Nephron (organoid): ENCODE measurements around the gene POLD4.

Experiments
- H3K27ac Mint-ChIP-seq, 3 experiments: 2 replicates each; pipeline ENCODE4 v1.8.0; 2020; ENCODE audit warnings: mixed read lengths in 3 of 3, mild to moderate bottlenecking in 2 of 3, moderate library complexity in 1 of 3
- H3K27me3 Mint-ChIP-seq: 2 replicates; pipeline ENCODE4 v1.8.0; 2021; ENCODE audit warnings: low read depth, mild to moderate bottlenecking, moderate library complexity, mixed read lengths
- H3K36me3 Mint-ChIP-seq: 2 replicates; pipeline ENCODE4 v1.8.0; 2020; ENCODE audit warnings: low read depth, mixed read lengths
- H3K4me1 Mint-ChIP-seq: 2 replicates; pipeline ENCODE4 v1.8.0; 2020; ENCODE audit warnings: mixed read lengths
- H3K4me3 Mint-ChIP-seq, 3 experiments: 2 replicates each; pipeline ENCODE4 v1.8.0; 2020; ENCODE audit warnings: mild to moderate bottlenecking in 3 of 3, mixed read lengths in 3 of 3, moderate library complexity in 2 of 3
- H3K9me3 Mint-ChIP-seq: 2 replicates; pipeline ENCODE4 v1.8.0; 2020; ENCODE audit warnings: mixed read lengths
- TF ChIP-seq, protein P1 (sequence below), 3 experiments: fragments of 200-600 bp; sonication (generic); IDR thresholded peaks; one replicate each; pipeline ENCODE4 v1.5.0; 2021; ENCODE audit warnings: antibody characterized with exemption in 3 of 3; ENCODE audit not compliant: unreplicated experiment in 3 of 3

The POLD4 gene

DNA sequence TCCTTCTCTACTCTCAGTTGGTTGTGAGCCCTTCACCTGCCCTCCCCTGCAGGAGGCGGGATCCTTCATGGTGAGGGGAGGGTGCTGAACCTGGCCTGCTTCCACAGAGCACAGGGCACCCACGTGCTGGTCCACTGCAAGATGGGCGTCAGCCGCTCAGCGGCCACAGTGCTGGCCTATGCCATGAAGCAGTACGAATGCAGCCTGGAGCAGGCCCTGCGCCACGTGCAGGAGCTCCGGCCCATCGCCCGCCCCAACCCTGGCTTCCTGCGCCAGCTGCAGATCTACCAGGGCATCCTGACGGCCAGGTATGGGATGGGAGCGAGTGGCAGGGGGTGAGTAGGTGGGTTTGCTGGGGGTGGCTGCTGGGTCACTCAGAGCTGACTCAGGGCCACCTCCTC lies 43.7 kb downstream of the POLD4 start:
- no peaks in the 10 kb centered on the region for H3K4me1 Mint-ChIP-seq

DNA sequence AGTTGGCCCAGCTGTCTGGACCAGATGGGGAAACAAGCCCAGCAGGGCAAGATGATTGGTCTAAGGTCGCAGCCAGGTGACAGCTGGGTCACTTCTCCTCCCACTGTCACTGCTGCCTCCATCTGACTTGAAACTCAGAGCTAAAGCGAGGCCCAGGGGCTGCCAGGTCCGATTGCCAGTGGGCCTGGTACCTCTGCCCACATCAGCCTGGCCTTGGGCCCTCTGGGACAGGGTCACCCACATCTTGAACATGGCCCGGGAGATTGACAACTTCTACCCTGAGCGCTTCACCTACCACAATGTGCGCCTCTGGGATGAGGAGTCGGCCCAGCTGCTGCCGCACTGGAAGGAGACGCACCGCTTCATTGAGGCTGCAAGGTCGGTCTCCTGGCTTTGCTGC lies 44.2 kb downstream of the POLD4 start:
- no peak overlapping the region for H3K4me3 Mint-ChIP-seq
- H3K36me3 Mint-ChIP-seq = no peaks in the 10 kb centered on the region
- H3K4me1 Mint-ChIP-seq = no peaks in the 10 kb centered on the region
- H3K27me3 Mint-ChIP-seq = no peaks in the 10 kb centered on the region
- H3K9me3 Mint-ChIP-seq = no peaks in the 10 kb centered on the region
- no peak overlapping the region for H3K27ac Mint-ChIP-seq
- TF ChIP-seq, protein P1, sequence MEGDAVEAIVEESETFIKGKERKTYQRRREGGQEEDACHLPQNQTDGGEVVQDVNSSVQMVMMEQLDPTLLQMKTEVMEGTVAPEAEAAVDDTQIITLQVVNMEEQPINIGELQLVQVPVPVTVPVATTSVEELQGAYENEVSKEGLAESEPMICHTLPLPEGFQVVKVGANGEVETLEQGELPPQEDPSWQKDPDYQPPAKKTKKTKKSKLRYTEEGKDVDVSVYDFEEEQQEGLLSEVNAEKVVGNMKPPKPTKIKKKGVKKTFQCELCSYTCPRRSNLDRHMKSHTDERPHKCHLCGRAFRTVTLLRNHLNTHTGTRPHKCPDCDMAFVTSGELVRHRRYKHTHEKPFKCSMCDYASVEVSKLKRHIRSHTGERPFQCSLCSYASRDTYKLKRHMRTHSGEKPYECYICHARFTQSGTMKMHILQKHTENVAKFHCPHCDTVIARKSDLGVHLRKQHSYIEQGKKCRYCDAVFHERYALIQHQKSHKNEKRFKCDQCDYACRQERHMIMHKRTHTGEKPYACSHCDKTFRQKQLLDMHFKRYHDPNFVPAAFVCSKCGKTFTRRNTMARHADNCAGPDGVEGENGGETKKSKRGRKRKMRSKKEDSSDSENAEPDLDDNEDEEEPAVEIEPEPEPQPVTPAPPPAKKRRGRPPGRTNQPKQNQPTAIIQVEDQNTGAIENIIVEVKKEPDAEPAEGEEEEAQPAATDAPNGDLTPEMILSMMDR (IDR thresholded peaks at IDR 0.05; ENCODE audit: unreplicated experiment in 3 of 3) = no peak

More for the DNA sequence above, 43.7 kb downstream of the POLD4 start:
- H3K9me3 Mint-ChIP-seq = no peaks in the 10 kb centered on the region
- no peak overlapping the region for H3K4me3 Mint-ChIP-seq
- H3K36me3 Mint-ChIP-seq = no peaks in the 10 kb centered on the region
- TF ChIP-seq, protein P1 (IDR thresholded peaks at IDR 0.05; ENCODE audit: unreplicated experiment in 3 of 3) = no peak
- H3K27ac Mint-ChIP-seq = no peak overlapping the region
- H3K27me3 Mint-ChIP-seq = no peaks in the 10 kb centered on the region

DNA sequence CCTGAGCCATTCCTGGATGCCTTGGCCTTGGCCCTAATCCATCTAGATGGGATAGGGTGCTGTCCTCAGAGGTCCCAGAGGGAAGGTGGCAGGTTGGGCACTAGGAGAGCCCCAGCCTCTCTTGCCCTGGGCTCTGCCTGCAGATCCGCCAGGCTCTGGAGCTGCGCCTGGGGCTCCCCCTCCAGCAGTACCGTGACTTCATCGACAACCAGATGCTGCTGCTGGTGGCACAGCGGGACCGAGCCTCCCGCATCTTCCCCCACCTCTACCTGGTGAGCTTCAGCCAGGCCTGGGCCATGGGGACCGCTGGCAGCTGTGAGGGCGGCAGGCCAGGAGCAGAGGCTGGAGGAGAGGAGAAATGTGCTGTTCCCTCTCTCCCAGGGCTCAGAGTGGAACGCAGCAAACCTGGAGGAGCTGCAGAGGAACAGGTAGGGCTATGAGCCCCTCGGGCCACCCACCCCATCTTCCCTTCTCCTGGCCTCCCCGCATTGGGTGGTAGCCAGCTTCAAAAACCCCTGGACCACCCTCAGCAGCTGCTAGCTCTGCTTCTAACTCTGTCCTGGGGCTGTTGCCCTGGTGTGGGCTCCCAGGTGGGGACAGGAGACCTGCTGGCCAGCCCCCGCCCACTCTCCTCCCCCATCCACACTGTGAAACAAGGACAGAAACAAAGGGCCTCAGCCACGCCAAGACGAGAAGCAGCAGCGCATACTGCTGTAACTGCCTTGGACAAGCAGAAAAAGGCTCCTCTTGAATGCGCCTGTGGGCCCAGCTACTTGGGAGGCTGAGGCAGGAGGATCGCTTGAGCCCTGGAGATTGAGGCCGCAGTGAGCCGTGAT lies 45.1 kb downstream of the POLD4 start:
- TF ChIP-seq, protein P1 (IDR thresholded peaks at IDR 0.05; ENCODE audit: unreplicated experiment in 3 of 3) = no peak
- Mint-ChIP-seq H3K9me3 (no peaks in the 10 kb centered on the region), H3K4me1 (no peaks in the 10 kb centered on the region), H3K27me3 (no peaks in the 10 kb centered on the region), H3K36me3 (no peaks in the 10 kb centered on the region), H3K4me3 (no peak overlapping the region), H3K27ac (no peak overlapping the region)

DNA sequence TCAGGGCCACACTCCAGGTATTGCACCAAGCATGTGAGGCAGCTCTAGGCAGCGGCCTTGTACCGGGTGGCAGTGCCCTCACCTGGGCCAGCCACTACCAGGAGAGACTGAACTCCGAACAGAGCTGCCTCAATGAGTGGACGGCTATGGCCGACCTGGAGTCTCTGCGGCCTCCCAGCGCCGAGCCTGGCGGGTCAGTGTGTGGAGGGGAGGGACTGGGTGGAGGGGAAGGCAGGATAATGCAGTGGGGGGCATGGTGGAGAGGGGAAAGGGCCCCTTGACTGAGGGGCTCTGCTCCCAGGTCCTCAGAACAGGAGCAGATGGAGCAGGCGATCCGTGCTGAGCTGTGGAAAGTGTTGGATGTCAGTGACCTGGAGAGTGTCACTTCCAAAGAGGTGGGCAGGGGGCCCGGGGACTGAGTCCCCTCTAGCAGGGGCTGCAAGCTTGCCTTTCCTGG lies 45.8 kb downstream of the POLD4 start:
- no peak overlapping the region for H3K27ac Mint-ChIP-seq
- H3K4me3 Mint-ChIP-seq = no peak overlapping the region
- H3K36me3 Mint-ChIP-seq = no peaks in the 10 kb centered on the region
- no peaks in the 10 kb centered on the region for H3K27me3 Mint-ChIP-seq
- H3K9me3 Mint-ChIP-seq = no peaks in the 10 kb centered on the region
- TF ChIP-seq, protein P1 (IDR thresholded peaks at IDR 0.05; ENCODE audit: unreplicated experiment in 3 of 3) = no peak
- H3K4me1 Mint-ChIP-seq = no peaks in the 10 kb centered on the region

DNA sequence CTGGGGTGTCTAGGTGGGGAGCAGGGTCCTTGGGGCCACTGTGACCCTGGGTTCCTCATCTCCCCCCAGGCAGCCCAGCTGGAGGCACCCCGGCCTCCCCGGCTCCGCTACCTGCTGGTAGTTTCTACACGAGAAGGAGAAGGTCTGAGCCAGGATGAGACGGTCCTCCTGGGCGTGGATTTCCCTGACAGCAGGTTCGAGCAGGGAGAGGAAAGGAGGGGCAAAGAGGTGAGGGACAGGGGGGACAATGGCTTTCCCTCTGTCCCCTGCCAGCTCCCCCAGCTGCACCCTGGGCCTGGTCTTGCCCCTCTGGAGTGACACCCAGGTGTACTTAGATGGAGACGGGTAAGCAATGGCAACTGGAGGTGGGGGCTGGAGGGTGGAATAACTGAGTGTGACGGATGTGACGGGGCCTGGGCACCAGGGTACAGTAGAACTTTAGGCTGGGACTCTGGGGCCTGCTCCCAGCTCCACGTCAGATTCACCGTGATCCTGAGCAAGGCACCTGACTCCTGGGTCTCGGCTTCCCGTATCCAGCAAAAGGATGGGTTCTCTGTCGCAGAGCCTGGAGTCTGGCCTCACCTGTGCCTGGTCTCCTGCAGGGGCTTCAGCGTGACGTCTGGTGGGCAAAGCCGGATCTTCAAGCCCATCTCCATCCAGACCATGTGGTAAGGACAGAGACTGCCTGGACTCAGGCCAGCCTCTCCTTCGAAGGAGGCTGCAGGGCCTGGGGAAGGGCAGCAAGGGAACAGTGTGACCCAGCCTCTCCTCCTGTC lies 46.4 kb downstream of the POLD4 start:
- TF ChIP-seq, protein P1 (IDR thresholded peaks at IDR 0.05; ENCODE audit: unreplicated experiment in 3 of 3) = no peak
- Mint-ChIP-seq H3K4me1 (peaks cover 5% of the 10 kb centered on the region), H3K4me3 (no peak overlapping the region)

More for the DNA sequence above, 46.4 kb downstream of the POLD4 start:
- H3K9me3 Mint-ChIP-seq = no peaks in the 10 kb centered on the region
- H3K36me3 Mint-ChIP-seq = no peaks in the 10 kb centered on the region
- H3K27ac Mint-ChIP-seq = no peak overlapping the region
- H3K27me3 Mint-ChIP-seq = peaks cover 4% of the 10 kb centered on the region
